Measurements from ENCODE around the gene TBX1.

Gene TBX1

DNA sequence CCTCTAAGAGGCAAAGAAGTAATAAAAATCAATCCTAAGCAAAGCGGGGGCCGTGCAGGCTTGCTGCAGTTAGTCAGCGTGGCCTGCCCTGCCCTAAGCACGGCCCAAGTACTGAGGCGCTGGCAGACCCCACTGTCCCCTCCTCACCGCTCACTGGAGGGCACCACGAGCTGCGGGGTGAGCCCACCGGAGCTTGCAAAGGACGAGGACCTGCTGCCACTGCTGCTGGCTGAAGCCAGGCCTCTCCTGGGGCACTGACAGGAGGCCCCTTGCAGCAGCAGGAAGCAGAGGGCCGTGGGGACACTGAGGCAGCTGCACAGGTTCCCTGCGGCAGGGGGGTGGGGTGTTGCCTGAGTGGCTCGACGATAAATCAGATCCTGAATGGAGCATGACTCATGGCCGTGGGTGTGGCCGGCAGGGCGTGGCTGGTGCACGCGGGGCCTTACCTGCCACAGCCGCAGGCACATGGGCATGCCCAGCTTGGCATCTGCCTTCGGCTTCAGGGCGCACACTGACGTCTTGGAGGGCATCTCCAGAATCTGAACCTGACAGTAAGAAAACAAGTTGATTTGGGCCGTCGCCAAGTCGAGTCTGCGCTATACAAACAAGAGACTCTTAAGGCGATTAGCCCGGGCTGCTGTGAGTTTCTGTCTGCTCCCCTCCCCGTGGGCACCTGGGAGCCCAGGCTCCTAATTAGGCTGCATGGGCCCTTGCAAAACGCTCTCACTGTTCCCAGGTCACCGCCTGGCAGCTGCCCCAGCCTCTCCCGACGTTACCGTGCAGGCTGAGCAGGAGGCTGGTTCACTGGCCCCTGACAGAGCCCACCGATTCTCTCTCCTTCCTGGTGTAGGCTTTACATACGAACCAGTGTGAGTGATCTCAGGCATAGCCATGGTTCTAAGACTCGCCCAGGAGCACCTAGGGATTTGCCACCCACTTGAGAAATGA lies 45.9 kb downstream of the TBX1 start:
- no peaks in the 10 kb centered on the region for H4K20me1 ChIP-seq (ENCODE audit: insufficient read depth)
- H3K4me3 ChIP-seq (IDR thresholded peaks at IDR 0.05; ENCODE audit: insufficient read depth, low read depth, low read length), result no peak overlapping the region
- no peak for TF ChIP-seq CTCF (conservative IDR thresholded peaks at IDR 0.05; ENCODE audit: low read depth, low read length)
- H3K9ac ChIP-seq, result no peak overlapping the region
- H3K27me3 ChIP-seq (ENCODE audit: insufficient read depth, low read depth), result no peaks in the 10 kb centered on the region
- no peaks in the 10 kb centered on the region for H3K4me1 ChIP-seq (ENCODE audit: low read depth, poor library complexity, severe bottlenecking)
- H3K4me2 ChIP-seq, result no peak overlapping the region
- H2AFZ ChIP-seq (ENCODE audit: low read depth), result no peak overlapping the region
- no peaks in the 10 kb centered on the region for H3K79me2 ChIP-seq (ENCODE audit: insufficient read depth, low read depth)
- H3K36me3 ChIP-seq (ENCODE audit: insufficient read depth), result no peaks in the 10 kb centered on the region
- no peak overlapping the region for H3K27ac ChIP-seq

DNA sequence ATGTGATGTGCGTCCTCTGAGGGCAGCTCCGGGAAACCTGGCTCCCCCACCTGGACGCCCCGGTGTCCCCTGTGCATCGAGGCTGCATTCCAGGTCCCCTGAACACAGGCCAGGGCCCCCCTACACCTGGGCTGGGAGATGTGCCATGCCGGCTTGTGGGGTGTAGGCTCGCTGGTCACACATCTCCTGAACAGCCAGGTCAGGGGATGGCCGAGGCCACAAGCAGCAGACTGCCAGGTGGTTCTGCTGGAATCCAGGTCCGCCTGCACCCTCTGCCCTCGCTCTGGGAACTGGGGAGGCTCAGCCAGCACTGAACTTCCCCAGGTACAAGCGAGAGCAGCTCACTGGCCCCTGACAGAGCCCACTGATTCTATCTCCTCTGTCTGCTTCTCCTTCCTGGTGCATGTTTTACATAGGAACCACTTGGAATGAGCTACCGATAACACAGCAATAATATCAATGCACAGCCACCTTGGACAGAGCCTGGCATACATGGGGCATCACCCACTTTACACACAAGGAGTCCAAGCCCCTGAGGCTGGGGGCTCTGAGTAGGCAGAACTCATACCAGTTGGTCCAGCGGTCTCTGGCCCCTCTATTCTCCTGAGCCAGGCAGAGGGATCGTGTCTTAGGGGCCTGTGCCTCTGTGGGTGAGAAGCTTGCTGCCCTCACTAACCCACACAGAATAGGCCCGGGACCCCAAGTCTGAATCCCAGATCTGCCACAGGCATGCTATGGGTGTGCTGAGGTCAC lies 46.8 kb downstream of the TBX1 start:
- Histone ChIP-seq H4K20me1 (ENCODE audit: insufficient read depth) (no peaks in the 10 kb centered on the region), H3K4me3 (IDR thresholded peaks at IDR 0.05; ENCODE audit: insufficient read depth, low read depth, low read length) (no peak overlapping the region), H3K4me2 (no peak overlapping the region), H3K9ac (no peak overlapping the region), H3K27me3 (ENCODE audit: insufficient read depth, low read depth) (no peaks in the 10 kb centered on the region), H3K4me1 (ENCODE audit: low read depth, poor library complexity, severe bottlenecking) (no peaks in the 10 kb centered on the region), H2AFZ (ENCODE audit: low read depth) (no peak overlapping the region), H3K27ac (no peak overlapping the region), H3K36me3 (ENCODE audit: insufficient read depth) (no peaks in the 10 kb centered on the region), H3K79me2 (ENCODE audit: insufficient read depth, low read depth) (no peaks in the 10 kb centered on the region)
- no peak for TF ChIP-seq CTCF (conservative IDR thresholded peaks at IDR 0.05; ENCODE audit: low read depth, low read length)

- H3K4me2 ChIP-seq, result no peak overlapping the region
- H4K20me1 ChIP-seq (ENCODE audit: insufficient read depth), result no peaks in the 10 kb centered on the region
- no peaks in the 10 kb centered on the region for H3K4me1 ChIP-seq (ENCODE audit: low read depth, poor library complexity, severe bottlenecking)
- H3K9ac ChIP-seq, result no peak overlapping the region
- no peaks in the 10 kb centered on the region for H3K27me3 ChIP-seq (ENCODE audit: insufficient read depth, low read depth)
- no peaks in the 10 kb centered on the region for H3K79me2 ChIP-seq (ENCODE audit: insufficient read depth, low read depth)
- TF ChIP-seq CTCF (conservative IDR thresholded peaks at IDR 0.05; ENCODE audit: low read depth, low read length), result no peak
- H2AFZ ChIP-seq (ENCODE audit: low read depth), result no peak overlapping the region
- no peaks in the 10 kb centered on the region for H3K36me3 ChIP-seq (ENCODE audit: insufficient read depth)
- H3K4me3 ChIP-seq (IDR thresholded peaks at IDR 0.05; ENCODE audit: insufficient read depth, low read depth, low read length), result no peak overlapping the region
- no peak overlapping the region for H3K27ac ChIP-seq
Measured at GRCh38 chr22:19807914-19808872, 47.6 kb downstream of the TBX1 start.

- no peaks in the 10 kb centered on the region for H3K36me3 ChIP-seq (ENCODE audit: insufficient read depth)
Measured at GRCh38 chr22:19808873-19809478, 48.4 kb downstream of the TBX1 start.

More at GRCh38 chr22:19808873-19809478, 48.4 kb downstream of the TBX1 start:
- Histone ChIP-seq H3K79me2 (ENCODE audit: insufficient read depth, low read depth) (no peaks in the 10 kb centered on the region), H3K4me1 (ENCODE audit: low read depth, poor library complexity, severe bottlenecking) (no peaks in the 10 kb centered on the region), H3K4me2 (no peak overlapping the region), H3K9ac (no peak overlapping the region), H2AFZ (ENCODE audit: low read depth) (no peak overlapping the region), H3K27me3 (ENCODE audit: insufficient read depth, low read depth) (no peaks in the 10 kb centered on the region), H3K27ac (no peak overlapping the region), H4K20me1 (ENCODE audit: insufficient read depth) (no peaks in the 10 kb centered on the region), H3K4me3 (IDR thresholded peaks at IDR 0.05; ENCODE audit: insufficient read depth, low read depth, low read length) (no peak overlapping the region)
- TF ChIP-seq CTCF (conservative IDR thresholded peaks at IDR 0.05; ENCODE audit: low read depth, low read length), result no peak
